ENCODE measurements around the gene NAT9.

Gene NAT9

DNA sequence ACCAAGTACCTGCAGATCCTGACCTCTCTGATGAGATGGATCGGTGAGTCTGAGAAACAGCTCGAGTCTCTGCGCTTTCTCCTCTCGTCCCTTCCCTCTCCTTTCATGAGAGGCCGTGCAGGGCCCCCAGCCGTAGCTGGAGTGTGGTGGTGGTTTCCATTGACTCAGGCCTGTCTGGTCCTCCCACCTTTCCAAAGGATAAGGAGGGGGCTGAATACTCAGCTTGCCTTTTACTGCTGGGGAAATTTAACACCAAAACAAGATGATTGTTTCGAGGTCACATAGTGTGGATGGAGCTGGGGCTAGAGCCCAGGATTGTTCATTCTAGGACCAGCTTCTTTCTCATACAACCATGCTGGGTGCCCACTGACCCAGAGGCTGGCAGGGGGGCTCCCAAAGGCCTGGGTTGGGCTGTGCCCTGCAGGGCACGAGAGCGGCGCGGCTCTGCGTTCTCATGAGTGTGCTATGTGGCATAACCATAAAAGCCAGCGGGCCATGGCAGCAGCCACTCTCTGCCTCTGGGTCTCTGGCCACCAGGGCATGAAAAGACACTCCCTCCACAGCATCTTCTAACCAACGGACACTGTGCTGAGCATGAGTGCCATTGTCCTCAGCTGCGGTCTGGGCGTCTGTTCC, 43.8 kb upstream of the NAT9 start:
- TF ChIP-seq POLR2A (IDR thresholded peaks at IDR 0.05; ENCODE audit: extremely low read depth, insufficient read length) (no peak), CTCF (IDR thresholded peaks at IDR 0.05; ENCODE audit: low read depth, low read length) (no peak)
- H3K4me3 ChIP-seq (ENCODE audit: low read depth, low read length) = no peak overlapping the region

GRCh38 chr17:74818291-74818938, 42.3 kb upstream of the NAT9 start:
- DNase-seq (ENCODE audit: low read depth) = no peak
- TF ChIP-seq MAX (IDR thresholded peaks at IDR 0.05; ENCODE audit: low read depth, low read length) (no peak), POLR2A (IDR thresholded peaks at IDR 0.05; ENCODE audit: extremely low read depth, insufficient read length) (no peak), MYC (IDR thresholded peaks at IDR 0.05; ENCODE audit: low read depth, low read length) (no peak), CTCF (IDR thresholded peaks at IDR 0.05; ENCODE audit: low read depth, low read length) (no peak)

More for the DNA sequence above, 43.8 kb upstream of the NAT9 start:
- DNase-seq (ENCODE audit: low read depth) = no peak

GRCh38 chr17:74816905-74817620, 40.9 kb upstream of the NAT9 start:
- H3K4me3 ChIP-seq (ENCODE audit: low read depth, low read length) = no peak overlapping the region
- no peak for DNase-seq (ENCODE audit: low read depth)
- TF ChIP-seq MAX (IDR thresholded peaks at IDR 0.05; ENCODE audit: low read depth, low read length) (no peak), CTCF (IDR thresholded peaks at IDR 0.05; ENCODE audit: low read depth, low read length) (no peak), MYC (IDR thresholded peaks at IDR 0.05; ENCODE audit: low read depth, low read length) (no peak), POLR2A (IDR thresholded peaks at IDR 0.05; ENCODE audit: extremely low read depth, insufficient read length) (no peak)

More at GRCh38 chr17:74818291-74818938, 42.3 kb upstream of the NAT9 start:
- no peak overlapping the region for H3K4me3 ChIP-seq (ENCODE audit: low read depth, low read length)

GRCh38 chr17:74815550-74816370, 39.6 kb upstream of the NAT9 start:
- no peak for TF ChIP-seq MAX (IDR thresholded peaks at IDR 0.05; ENCODE audit: low read depth, low read length)
- TF ChIP-seq MYC (IDR thresholded peaks at IDR 0.05; ENCODE audit: low read depth, low read length) = no peak
- no peak for TF ChIP-seq POLR2A (IDR thresholded peaks at IDR 0.05; ENCODE audit: extremely low read depth, insufficient read length)
- peak; percentile 40 for TF ChIP-seq CTCF (IDR thresholded peaks at IDR 0.05; ENCODE audit: low read depth, low read length)
- DNase-seq (ENCODE audit: low read depth) = peak; percentile 30
- no peak overlapping the region for H3K4me3 ChIP-seq (ENCODE audit: low read depth, low read length)

DNA sequence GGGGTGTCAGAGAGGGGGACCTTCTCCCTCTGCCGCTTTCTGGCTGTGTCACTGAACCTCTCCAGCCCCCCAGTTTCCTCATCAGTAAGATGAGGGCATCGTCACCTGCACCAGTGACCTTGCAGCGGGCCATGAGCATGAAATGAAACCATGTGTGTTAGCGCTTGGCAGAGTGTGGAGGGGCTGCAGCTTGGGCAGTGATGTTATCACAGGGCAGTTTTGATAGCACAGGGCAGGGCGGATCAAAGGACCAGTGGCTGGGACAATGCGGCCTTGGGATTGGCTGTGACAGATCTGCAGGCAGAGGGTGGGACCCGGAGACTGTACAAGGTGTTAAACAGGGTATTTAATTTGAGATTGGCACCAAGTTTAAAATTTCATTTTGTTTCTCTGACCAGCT, 38.9 kb upstream of the NAT9 start:
- no peak for TF ChIP-seq CTCF (IDR thresholded peaks at IDR 0.05; ENCODE audit: low read depth, low read length)
- TF ChIP-seq MAX (IDR thresholded peaks at IDR 0.05; ENCODE audit: low read depth, low read length) = no peak
- no peak for TF ChIP-seq MYC (IDR thresholded peaks at IDR 0.05; ENCODE audit: low read depth, low read length)
- no peak for TF ChIP-seq POLR2A (IDR thresholded peaks at IDR 0.05; ENCODE audit: extremely low read depth, insufficient read length)
- DNase-seq (ENCODE audit: low read depth) = no peak

More for the DNA sequence above, 38.9 kb upstream of the NAT9 start:
- no peak overlapping the region for H3K4me3 ChIP-seq (ENCODE audit: low read depth, low read length)

Measured in NB4 (cell line).